ENCODE measurements around the gene HOXD1.

DNA sequence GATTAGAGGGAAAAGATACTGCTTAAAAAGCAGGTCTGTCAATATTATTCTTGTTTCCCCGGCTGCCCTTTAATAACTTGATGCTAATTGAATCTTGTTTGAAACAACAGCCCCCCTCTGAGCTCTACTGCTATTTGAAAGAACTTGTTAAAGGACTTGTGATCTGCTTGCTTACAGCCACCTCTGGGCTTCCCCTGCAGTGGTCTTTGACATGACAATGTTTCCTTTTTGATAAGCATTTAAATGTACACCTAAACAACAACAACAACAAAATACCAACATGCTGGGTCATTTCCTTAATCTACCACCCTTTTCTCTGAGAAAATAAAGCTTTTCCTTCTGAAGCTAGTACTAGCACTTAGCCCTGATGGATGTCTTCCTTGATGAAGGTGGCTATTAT, 3.9 kb downstream of the HOXD1 start:
- TF ChIP-seq FOXM1 (IDR thresholded peaks at IDR 0.05; ENCODE audit: borderline replicate concordance, low read depth), result no peak
- TF ChIP-seq NFIC (IDR thresholded peaks at IDR 0.05), result no peak
- no peak for TF ChIP-seq REST (IDR thresholded peaks at IDR 0.05; ENCODE audit: low read depth)
